GOT3 (cell line): ENCODE results near the gene KBTBD12.

Experiments
- DNase-seq: peaks from one replicate; lab custom pipeline; 2025; ENCODE audit warnings: mixed read lengths; lab: John Stamatoyannopoulos, UW

The KBTBD12 gene

DNA sequence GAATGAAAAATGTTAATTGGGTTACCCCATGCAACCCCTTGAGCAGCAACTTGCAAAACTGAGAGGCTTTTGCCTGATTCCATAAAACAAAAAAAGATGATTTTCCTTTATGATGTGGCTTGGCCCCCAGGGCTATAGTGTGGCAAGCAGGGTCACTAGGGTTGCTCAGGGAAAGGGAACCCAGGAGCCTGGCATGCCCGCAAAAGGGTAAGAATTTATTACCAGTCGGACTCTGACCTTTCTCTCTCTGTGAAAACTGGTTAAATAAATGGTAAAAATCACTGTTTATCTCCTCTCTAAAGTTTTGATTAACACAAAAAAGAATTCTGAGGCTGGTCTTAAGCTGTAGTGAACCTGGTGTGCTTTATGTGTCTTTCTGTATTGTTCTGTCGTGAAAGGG is 99.5 kb downstream of the KBTBD12 start:
- no peak for DNase-seq

DNA sequence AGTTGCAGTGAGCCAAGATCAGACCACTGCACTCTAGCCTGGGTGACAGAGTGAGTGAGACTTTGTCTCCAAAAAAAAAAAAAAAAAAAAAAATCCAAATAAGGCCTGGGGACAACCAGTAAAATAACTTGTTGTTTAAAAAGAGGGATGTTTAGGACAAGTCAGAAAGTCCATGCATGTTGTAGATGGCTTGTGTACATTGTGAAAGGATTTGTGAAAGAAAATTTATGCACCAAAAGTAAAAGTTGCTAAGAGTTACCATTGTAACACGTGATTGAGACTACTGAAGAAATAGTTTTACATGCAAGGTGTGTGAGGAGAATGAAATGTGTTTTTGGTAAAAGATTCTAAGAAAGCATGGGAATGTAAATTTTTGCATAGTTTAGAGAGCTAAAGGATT is 101.5 kb downstream of the KBTBD12 start:
- DNase-seq = no peak

DNA sequence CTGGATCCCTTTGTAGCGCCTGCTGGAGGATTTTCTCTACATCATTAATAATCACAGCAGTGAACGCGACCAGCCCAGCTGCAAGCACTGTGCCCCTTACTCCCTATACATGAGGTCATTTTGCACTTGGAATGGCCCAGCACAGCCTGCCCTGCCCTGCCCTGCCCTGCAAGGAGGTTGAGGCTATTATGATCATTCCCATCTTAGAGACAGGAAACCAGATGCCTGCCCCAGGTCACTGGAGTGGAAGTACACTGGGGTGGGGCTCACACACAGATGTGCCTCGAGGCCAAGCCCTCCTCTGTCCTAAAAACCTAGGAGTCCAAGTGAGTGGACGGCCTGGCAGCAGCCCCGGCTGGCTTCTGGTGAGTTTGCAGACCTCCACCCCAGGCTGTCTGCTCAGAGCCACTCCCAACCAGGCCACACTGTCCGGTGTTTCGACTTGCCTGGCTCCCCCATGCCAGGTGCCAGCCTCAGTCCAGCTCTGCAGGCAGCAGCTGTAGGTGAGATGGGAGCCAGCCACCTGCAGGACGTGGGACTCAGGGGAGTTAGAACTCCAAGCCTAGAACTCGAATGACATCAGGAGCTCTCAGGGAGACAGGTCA is 106.8 kb downstream of the KBTBD12 start:
- DNase-seq = no peak

DNA sequence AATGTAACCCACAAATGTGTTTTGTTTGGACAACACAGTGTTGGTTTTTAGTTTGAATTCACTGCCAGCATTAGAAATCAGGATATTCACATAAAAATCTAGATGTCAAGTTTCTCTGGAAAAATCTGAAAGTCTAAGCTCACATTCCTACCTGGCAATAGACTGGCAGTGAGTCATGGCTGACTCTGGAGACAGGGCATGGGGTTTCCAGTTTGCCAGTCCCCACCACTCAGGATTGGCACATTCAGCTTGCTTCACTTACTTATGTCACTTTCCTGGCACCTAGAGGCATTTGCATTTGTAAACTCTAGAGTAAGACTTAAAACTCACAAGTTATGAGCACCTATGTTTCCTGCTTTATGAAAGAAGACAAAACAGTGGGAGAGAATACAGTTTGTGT is 118.1 kb downstream of the KBTBD12 start:
- DNase-seq = no peak

DNA sequence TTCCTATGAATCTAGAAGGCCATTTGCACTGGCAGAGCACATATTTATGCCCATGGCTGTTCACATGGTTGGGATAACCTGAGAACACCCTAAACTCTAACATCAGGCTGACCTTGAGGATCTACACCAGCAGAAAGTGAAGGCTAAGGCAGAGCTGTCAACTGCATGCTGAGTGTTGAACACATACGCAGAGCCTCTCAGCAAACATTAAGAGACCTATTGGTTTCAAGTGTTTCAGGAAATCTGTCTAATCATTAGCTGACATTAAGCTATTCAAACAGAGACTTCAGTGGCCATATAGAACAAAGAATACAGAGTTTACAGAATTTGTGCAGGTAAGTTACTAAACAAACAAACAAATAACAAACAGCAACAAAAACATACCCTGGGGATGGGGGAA is 121.1 kb downstream of the KBTBD12 start:
- no peak for DNase-seq
